ENCODE measurements around the gene PDE4D.

Gene PDE4D

GRCh38 chr5:59182760-59183159, 710.8 kb downstream of the PDE4D start:
- Histone ChIP-seq H3K9me3 (no peaks in the 10 kb centered on the region), H3K27me3 (no peaks in the 10 kb centered on the region), H3K27ac (no peak overlapping the region), H3K4me1 (no peaks in the 10 kb centered on the region), H3K36me3 (no peaks in the 10 kb centered on the region), H3K4me3 (no peak overlapping the region)
- no peak for TF ChIP-seq CTCF (IDR thresholded peaks at IDR 0.05)
- intact Hi-C loops (cut with DNase I; ENCODE audit: low total_unique reads): no loop called here
- DNase-seq: no peak

DNA sequence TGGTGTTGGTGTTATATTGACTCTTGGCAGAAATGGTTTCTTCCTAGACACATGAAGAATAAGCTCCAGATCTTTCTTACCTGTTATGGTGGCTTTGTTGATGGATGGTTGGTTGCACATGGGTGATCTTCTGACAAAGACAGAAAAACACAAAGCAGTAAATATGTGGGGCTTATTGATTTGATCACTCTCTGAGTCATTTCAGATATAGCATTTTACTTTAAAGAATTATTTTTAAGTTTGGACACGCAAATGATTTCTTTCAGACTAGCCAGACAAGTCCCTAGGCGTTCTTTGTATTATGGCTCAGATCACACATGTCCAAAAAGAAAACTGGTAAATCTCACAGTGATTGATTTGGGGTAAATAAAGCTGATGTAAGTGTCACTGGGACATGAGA, 713.0 kb downstream of the PDE4D start:
- Histone ChIP-seq H3K27ac (no peak overlapping the region), H3K27me3 (no peaks in the 10 kb centered on the region), H3K4me3 (no peak overlapping the region), H3K4me1 (no peaks in the 10 kb centered on the region), H3K9me3 (no peaks in the 10 kb centered on the region), H3K36me3 (no peaks in the 10 kb centered on the region)
- intact Hi-C loops (cut with DNase I; ENCODE audit: low total_unique reads): no loop called here
- no peak for DNase-seq
- TF ChIP-seq CTCF (IDR thresholded peaks at IDR 0.05): no peak

DNA sequence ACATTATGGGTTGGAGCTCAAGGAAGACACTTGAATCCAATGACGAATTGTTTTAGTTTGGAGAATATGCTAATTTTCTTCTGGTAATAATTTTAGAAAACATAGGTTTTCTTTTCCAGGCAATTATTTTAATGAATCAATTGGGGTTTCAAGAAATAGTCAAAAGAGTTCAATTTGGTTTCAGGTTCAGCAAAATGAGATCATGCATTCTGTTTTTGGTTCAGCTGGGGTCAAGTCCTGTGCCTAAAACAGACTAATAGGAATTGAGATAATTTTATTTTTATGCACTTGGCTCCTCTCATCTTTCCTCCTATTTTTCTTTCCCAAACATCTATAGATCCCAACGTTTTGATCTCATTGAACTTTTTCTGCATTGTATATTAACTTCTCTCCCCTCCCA, 713.8 kb downstream of the PDE4D start:
- no peaks in the 10 kb centered on the region for H3K27me3 ChIP-seq
- H3K27ac ChIP-seq: no peak overlapping the region
- no peak for TF ChIP-seq CTCF (IDR thresholded peaks at IDR 0.05)
- H3K9me3 ChIP-seq: no peaks in the 10 kb centered on the region
- H3K4me1 ChIP-seq: no peaks in the 10 kb centered on the region
- no peaks in the 10 kb centered on the region for H3K36me3 ChIP-seq
- no peak for DNase-seq
- H3K4me3 ChIP-seq: no peak overlapping the region
- intact Hi-C loops (cut with DNase I; ENCODE audit: low total_unique reads): loop anchor here (5.0 kb wide), 1 partner anchor 292 kb away; no protein-coding TSS in a partner anchor

DNA sequence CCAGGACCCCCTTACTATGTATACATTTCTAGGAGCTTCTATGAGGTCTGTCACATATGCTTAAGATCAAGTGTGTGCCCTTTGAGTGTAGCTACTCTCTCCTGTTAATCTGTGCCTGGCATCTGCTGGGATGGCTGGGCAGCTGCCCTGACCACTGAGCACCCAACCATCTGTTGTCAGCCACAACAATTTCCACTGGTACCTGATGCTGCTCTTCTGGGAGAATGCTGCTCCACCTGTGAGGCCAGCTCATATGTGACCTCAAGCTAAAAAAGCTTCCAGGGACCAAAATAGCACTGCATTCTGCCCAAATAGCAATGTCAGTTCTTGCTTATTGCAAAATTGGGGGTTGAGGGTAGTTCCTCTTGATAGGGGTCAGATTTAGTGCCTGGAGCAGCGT, 715.0 kb downstream of the PDE4D start:
- TF ChIP-seq CTCF (IDR thresholded peaks at IDR 0.05): no peak
- intact Hi-C loops (cut with DNase I; ENCODE audit: low total_unique reads): loop anchor here (5.0 kb wide), 1 partner anchor 291 kb away; no protein-coding TSS in a partner anchor
- Histone ChIP-seq H3K9me3 (no peaks in the 10 kb centered on the region), H3K4me3 (no peak overlapping the region), H3K36me3 (no peaks in the 10 kb centered on the region), H3K27ac (no peak overlapping the region), H3K4me1 (peaks cover 0 to 6% (median 0%) of the 10 kb centered on the region in 4 donors), H3K27me3 (no peaks in the 10 kb centered on the region)
- no peak for DNase-seq

DNA sequence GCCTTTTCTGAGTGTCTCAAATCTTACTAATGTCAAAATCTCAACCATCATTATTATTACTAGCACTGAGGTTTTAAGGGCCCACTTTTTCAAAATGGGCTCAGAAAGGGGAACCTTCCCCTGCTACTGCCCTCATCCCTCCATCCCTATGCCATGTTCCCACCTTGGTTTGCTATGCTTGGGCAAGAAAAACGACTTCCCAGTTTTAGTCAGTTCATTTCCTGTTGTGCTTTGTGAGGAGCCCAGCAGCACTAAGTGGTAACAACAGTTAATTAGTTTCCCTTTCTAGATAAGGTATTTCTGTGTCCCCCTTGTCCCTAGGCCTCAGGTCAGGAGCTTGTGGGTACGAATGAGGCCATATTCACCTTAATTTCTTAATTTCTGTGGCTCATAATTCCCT, 715.5 kb downstream of the PDE4D start:
- H3K4me1 ChIP-seq: peaks cover 0 to 6% (median 0%) of the 10 kb centered on the region in 4 donors
- H3K36me3 ChIP-seq: no peaks in the 10 kb centered on the region
- no peak for TF ChIP-seq CTCF (IDR thresholded peaks at IDR 0.05)
- no peaks in the 10 kb centered on the region for H3K27me3 ChIP-seq
- no peaks in the 10 kb centered on the region for H3K9me3 ChIP-seq
- DNase-seq: no peak
- H3K4me3 ChIP-seq: no peak overlapping the region
- intact Hi-C loops (cut with DNase I; ENCODE audit: low total_unique reads): loop anchor here (5.0 kb wide), 1 partner anchor 291 kb away; no protein-coding TSS in a partner anchor
- no peak overlapping the region for H3K27ac ChIP-seq

GRCh38 chr5:59177644-59178043, 715.9 kb downstream of the PDE4D start:
- DNase-seq: no peak
- Histone ChIP-seq H3K4me3 (no peak overlapping the region), H3K36me3 (no peaks in the 10 kb centered on the region), H3K9me3 (no peaks in the 10 kb centered on the region), H3K4me1 (peaks cover 0 to 6% (median 0%) of the 10 kb centered on the region in 4 donors), H3K27me3 (no peaks in the 10 kb centered on the region), H3K27ac (no peak overlapping the region)
- no peak for TF ChIP-seq CTCF (IDR thresholded peaks at IDR 0.05)
- intact Hi-C loops (cut with DNase I; ENCODE audit: low total_unique reads): loop anchor here (5.0 kb wide), 1 partner anchor 290 kb away; no protein-coding TSS in a partner anchor

Measured in tibial artery (tissue), 4 donors.